Ascending aorta (tissue), 2 donors: ENCODE measurements around the gene VPS26A. TPM values are rescaled to one million over a fixed set of nuclear protein-coding genes. Genes with fewer than 3 reads are reported as not detected.

Experiments
- DNase-seq, 2 donors: peaks; one replicate each; pipeline ENCODE4 v3.0.0-alpha.2; 2019; ENCODE audit warnings: low spot score in 2 of 2
- H3K27ac ChIP-seq, 2 donors: fragments of 200-600 bp; sonication (generic); one replicate each; pipeline ENCODE4 v1.5.1; 2016 to 2017; ENCODE audit warnings: mild to moderate bottlenecking in 1 of 2
- H3K27me3 ChIP-seq: fragments of 200-600 bp; sonication (generic); one replicate; pipeline ENCODE4 v1.5.1; 2017
- H3K36me3 ChIP-seq, 2 donors: fragments of 200-600 bp; sonication (generic); one replicate each; pipeline ENCODE4 v1.5.1; 2016
- H3K4me1 ChIP-seq, 2 donors: fragments of 200-600 bp; sonication (generic); one replicate each; pipeline ENCODE4 v1.5.1; 2016 to 2017; ENCODE audit warnings: mild to moderate bottlenecking in 1 of 2
- H3K4me3 ChIP-seq, 2 donors: fragments of 200-600 bp; sonication (generic); one replicate each; pipeline ENCODE4 v1.5.1; 2016 to 2017; ENCODE audit warnings: mild to moderate bottlenecking in 1 of 2
- H3K9me3 ChIP-seq, 2 donors: fragments of 200-600 bp; sonication (generic); one replicate each; pipeline ENCODE4 v1.5.1; 2016
- intact Hi-C: fragments of 100-400 bp; cut with DNase I; formaldehyde crosslinking; loops from one replicate; pipeline ENCODE4 v1.15.1; 2023
- total RNA-seq: library from RNA; depleted of rRNA; stranded (reverse); fragments of >200 nt; gene quantifications from one replicate; pipeline ENCODE4 v1.1.0, GENCODE V29; 2016
- TF ChIP-seq, protein P1 (sequence below), 3 experiments: fragments of 200-600 bp in 2 of 3; fragments of 450-650 bp in 1 of 3; sonication (generic) in 2 of 3; IDR thresholded peaks; one replicate each; pipeline ENCODE4 v1.5.1; 2016 to 2019; ENCODE audit warnings: antibody characterized with exemption in 3 of 3, mild to moderate bottlenecking in 1 of 3, moderate library complexity in 1 of 3

VPS26A gene
- total RNA-seq, 1 donor from 2014 or later = 26.0 TPM

DNA sequence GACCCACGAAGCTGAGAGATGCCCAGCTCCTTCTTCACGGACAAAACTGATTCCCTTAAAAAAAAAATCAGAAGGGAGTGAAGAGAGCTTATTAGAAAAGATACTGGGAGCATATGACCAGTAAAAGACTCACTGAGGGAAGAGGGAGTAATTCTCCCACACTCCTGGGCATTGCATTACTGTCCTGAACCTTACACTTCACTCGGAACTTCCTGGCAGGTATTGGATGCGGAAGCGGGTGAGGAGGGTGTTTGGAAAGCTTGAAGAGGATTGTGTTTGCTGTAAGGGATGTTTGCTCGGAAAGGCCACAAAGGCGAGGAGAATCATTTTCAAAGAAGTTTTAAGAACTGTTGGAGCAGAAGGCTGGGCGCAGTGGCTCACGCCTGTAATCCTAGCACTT, 96.5 kb downstream of the VPS26A start:
- Histone ChIP-seq H3K27ac (no peak overlapping the region), H3K27me3 (no peaks in the 10 kb centered on the region), H3K9me3 (no peaks in the 10 kb centered on the region), H3K4me3 (no peak overlapping the region), H3K4me1 (no peaks in the 10 kb centered on the region), H3K36me3 (no peaks in the 10 kb centered on the region)
- DNase-seq = no peak
- TF ChIP-seq, protein P1, sequence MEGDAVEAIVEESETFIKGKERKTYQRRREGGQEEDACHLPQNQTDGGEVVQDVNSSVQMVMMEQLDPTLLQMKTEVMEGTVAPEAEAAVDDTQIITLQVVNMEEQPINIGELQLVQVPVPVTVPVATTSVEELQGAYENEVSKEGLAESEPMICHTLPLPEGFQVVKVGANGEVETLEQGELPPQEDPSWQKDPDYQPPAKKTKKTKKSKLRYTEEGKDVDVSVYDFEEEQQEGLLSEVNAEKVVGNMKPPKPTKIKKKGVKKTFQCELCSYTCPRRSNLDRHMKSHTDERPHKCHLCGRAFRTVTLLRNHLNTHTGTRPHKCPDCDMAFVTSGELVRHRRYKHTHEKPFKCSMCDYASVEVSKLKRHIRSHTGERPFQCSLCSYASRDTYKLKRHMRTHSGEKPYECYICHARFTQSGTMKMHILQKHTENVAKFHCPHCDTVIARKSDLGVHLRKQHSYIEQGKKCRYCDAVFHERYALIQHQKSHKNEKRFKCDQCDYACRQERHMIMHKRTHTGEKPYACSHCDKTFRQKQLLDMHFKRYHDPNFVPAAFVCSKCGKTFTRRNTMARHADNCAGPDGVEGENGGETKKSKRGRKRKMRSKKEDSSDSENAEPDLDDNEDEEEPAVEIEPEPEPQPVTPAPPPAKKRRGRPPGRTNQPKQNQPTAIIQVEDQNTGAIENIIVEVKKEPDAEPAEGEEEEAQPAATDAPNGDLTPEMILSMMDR (IDR thresholded peaks at IDR 0.05) = no peak
- intact Hi-C loops = no loop called here

Other genes with a start within 250 kb of the VPS26A start
- 40.7 TPM for gene DDX50, start 222.9 kb upstream of the VPS26A start, total RNA-seq
- 26.5 TPM for gene DDX21, start 168.0 kb upstream of the VPS26A start, total RNA-seq
- 25.3 TPM for gene KIFBP, start 135.4 kb upstream of the VPS26A start, total RNA-seq
- gene SRGN, start 36.1 kb upstream of the VPS26A start, total RNA-seq = 155 TPM
- 4.6 TPM for gene SUPV3L1, start 56.1 kb downstream of the VPS26A start, total RNA-seq
- not detected for gene HKDC1, start 96.2 kb downstream of the VPS26A start, total RNA-seq
- 128 TPM for gene HK1, start 154.3 kb downstream of the VPS26A start, total RNA-seq